Type B pancreatic cell (in vitro differentiated cells): ENCODE results near the gene MSH4. TPM values are rescaled to one million over a fixed set of nuclear protein-coding genes. Genes with fewer than 3 reads are reported as not detected.
"Not testable (repeated sequence)": the region's sequence is repeated elsewhere in the genome, so short reads cannot be mapped to it uniquely, and the experiment has no call there.

ENCODE experiments used
- DNase-seq: peaks from one replicate; pipeline ENCODE4 v3.0.0; 2021; ENCODE audit warnings: mixed read lengths; ENCODE audit not compliant: unreplicated experiment; ENCODE audit errors: extremely low spot score
- H3K27ac Mint-ChIP-seq: 2 replicates; pipeline ENCODE4 v1.8.0; 2021; ENCODE audit warnings: mild to moderate bottlenecking, mixed read lengths
- H3K27me3 Mint-ChIP-seq: 2 replicates; pipeline ENCODE4 v1.8.0; 2021; ENCODE audit warnings: mixed read lengths
- H3K36me3 Mint-ChIP-seq: 2 replicates; pipeline ENCODE4 v1.8.0; 2021; ENCODE audit warnings: mixed read lengths
- H3K4me1 Mint-ChIP-seq: one replicate; pipeline ENCODE4 v1.8.0; 2021; ENCODE audit warnings: mixed read lengths; ENCODE audit not compliant: unreplicated experiment
- H3K4me3 Mint-ChIP-seq: 2 replicates; pipeline ENCODE4 v1.8.0; 2021; ENCODE audit warnings: mild to moderate bottlenecking, mixed read lengths
- H3K9me3 Mint-ChIP-seq: 2 replicates; pipeline ENCODE4 v1.8.0; 2021; ENCODE audit warnings: mixed read lengths
- CTCF ChIP-seq: fragments of 200-600 bp; sonication (generic); conservative IDR thresholded peaks from 2 replicates; pipeline ENCODE4 v1.5.0; 2021; ENCODE audit warnings: antibody characterized with exemption, mild to moderate bottlenecking
- total RNA-seq: library from RNA; stranded (reverse); gene quantifications from 2 replicates; pipeline ENCODE4 v1.2.1, GENCODE V29; 2021; ENCODE audit warnings: low replicate concordance

The MSH4 gene
- total RNA-seq, 1 donor from 2014 or later = 0.58 TPM

DNA sequence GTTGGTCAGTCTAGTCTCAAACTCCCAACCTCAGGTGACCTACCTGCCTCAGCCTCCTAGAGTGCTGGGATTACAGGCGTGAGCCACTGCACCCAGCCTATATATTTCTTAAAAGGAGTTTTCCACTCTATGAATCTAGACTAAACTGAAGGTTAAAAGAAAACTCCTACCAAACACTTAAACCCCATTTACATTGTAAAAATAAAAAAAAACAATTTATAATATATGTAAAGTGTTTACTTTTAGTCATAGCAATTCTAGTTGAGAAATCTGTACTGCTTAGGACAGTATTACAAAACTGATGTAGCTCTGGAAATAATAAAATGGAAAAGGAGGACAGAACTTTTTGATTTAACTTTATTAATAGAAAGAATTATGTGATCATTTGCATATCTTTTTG lies 126.0 kb downstream of the MSH4 start:
- DNase-seq = no peak
- Mint-ChIP-seq H3K4me1 (no peaks in the 10 kb centered on the region), H3K27me3 (no peaks in the 10 kb centered on the region), H3K27ac (no peak overlapping the region), H3K36me3 (no peaks in the 10 kb centered on the region), H3K9me3 (no peaks in the 10 kb centered on the region), H3K4me3 (no peak overlapping the region)
- no peak for TF ChIP-seq CTCF

- H3K27ac Mint-ChIP-seq = no peak within 1 kb of the TSS
- no peaks in the 10 kb centered on the region for H3K36me3 Mint-ChIP-seq
- no peak for TF ChIP-seq CTCF
- DNase-seq = no peak
- H3K4me1 Mint-ChIP-seq = no peaks in the 10 kb centered on the region
- no peaks in the 10 kb centered on the region for H3K27me3 Mint-ChIP-seq
- H3K4me3 Mint-ChIP-seq = no peak within 1 kb of the TSS
- H3K9me3 Mint-ChIP-seq = no peaks in the 10 kb centered on the region
Observed at GRCh38 chr1:75932304-75932703, 135.6 kb downstream of the MSH4 start, which contains the start of gene ASB17. Gene ASB17 (minus strand): TSS chr1:75932404. CDS start chr1:75932291, 113 bp downstream.

- H3K27me3 Mint-ChIP-seq = no peaks in the 10 kb centered on the region
- TF ChIP-seq CTCF = no peak
- no peak overlapping the region for H3K4me3 Mint-ChIP-seq
- H3K9me3 Mint-ChIP-seq = no peaks in the 10 kb centered on the region
- no peaks in the 10 kb centered on the region for H3K4me1 Mint-ChIP-seq
- H3K27ac Mint-ChIP-seq = no peak overlapping the region
- no peak for DNase-seq
- H3K36me3 Mint-ChIP-seq = no peaks in the 10 kb centered on the region
Observed at GRCh38 chr1:75937034-75937433, 140.4 kb downstream of the MSH4 start.

DNA sequence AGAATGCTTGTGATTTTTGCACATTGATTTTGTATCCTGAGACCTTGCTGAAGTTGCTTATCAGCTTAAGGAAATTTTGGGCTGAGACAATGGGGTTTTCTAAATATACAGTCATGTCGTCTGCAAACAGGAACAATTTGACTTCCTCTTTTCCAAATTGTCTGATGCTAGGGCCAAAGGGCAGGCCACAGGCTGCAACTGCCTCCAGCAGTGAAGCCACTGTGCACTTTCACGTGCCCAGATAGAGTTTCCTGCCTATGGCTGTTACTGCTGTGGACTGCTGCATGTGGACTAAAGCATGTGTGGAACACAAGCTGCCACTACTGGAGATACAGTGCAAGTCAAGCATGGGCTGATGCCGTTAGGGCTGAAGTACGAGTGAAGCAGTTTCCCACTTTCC lies 146.4 kb downstream of the MSH4 start:
- H3K4me3 Mint-ChIP-seq, H3K27ac Mint-ChIP-seq, H3K27me3 Mint-ChIP-seq, DNase-seq, H3K36me3 Mint-ChIP-seq, H3K4me1 Mint-ChIP-seq: not testable (repeated sequence)
- peaks cover 10% of the 10 kb centered on the region for H3K9me3 Mint-ChIP-seq

GRCh38 chr1:75950176-75950575 lies 153.5 kb downstream of the MSH4 start:
- no peaks in the 10 kb centered on the region for H3K4me1 Mint-ChIP-seq
- no peaks in the 10 kb centered on the region for H3K36me3 Mint-ChIP-seq
- no peak overlapping the region for H3K4me3 Mint-ChIP-seq
- DNase-seq = no peak
- H3K9me3 Mint-ChIP-seq = peaks cover 10% of the 10 kb centered on the region
- H3K27me3 Mint-ChIP-seq = no peaks in the 10 kb centered on the region
- no peak for TF ChIP-seq CTCF
- H3K27ac Mint-ChIP-seq = no peak overlapping the region

DNA sequence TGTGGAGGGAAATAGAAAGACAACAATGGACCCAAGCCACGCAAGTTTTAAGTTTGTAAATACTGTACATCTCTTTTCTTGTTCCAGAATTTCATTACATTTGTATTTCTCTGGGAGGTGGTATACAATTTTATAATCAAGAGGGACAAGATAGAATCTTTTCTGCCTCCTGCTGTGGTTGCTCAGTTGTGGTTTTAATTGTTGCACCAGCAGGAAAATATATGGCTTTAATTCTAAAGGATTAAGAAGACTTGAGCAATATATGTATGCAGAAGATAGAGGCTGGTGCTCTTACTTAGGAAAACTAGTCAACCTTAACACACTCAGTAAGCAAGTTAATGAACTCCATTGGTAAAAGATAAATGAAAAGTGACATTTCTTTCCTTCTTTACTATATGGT lies 155.3 kb downstream of the MSH4 start:
- Mint-ChIP-seq H3K4me1 (no peaks in the 10 kb centered on the region), H3K36me3 (no peaks in the 10 kb centered on the region), H3K27ac (no peak overlapping the region), H3K27me3 (no peaks in the 10 kb centered on the region), H3K4me3 (no peak overlapping the region), H3K9me3 (no peaks in the 10 kb centered on the region)
- DNase-seq = no peak
- no peak for TF ChIP-seq CTCF
